Ovary (tissue), 3 donors: ENCODE results near the gene NAV2.

ENCODE experiments used
- CTCF ChIP-seq, 3 donors: fragments of 450-650 bp in 2 of 3; fragments of 200-600 bp in 1 of 3; IDR thresholded peaks; one replicate each; pipeline versions ENCODE4 v1.5.1 to v1.8.0; 2016 to 2022; ENCODE audit warnings: antibody characterized with exemption in 3 of 3, mild to moderate bottlenecking in 1 of 3
- POLR2A ChIP-seq: fragments of 450-650 bp; IDR thresholded peaks from one replicate; pipeline ENCODE4 v1.6.1; 2017; ENCODE audit warnings: antibody characterized with exemption, mild to moderate bottlenecking, moderate library complexity
- donor health status: DM: no; HTN: no; CAD: no.

DNA sequence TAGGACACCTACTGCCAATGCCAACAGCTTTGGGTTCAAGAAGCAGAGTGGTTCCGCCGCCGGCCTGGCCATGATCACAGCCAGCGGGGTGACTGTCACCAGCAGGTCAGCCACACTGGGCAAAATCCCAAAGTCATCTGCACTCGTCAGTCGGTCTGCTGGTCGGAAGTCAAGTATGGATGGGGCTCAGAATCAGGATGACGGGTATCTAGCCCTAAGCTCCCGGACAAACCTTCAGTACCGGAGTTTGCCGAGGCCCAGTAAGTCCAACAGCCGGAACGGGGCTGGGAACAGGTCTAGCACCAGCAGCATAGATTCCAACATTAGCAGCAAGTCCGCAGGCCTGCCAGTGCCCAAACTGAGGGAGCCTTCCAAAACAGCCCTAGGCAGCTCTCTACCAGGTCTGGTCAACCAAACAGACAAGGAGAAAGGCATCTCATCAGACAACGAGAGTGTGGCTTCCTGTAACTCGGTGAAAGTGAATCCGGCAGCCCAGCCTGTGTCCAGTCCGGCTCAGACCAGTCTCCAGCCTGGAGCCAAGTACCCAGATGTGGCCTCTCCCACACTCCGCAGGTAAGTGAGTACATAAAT, 332.6 kb downstream of the NAV2 start:
- no peak for TF ChIP-seq CTCF (IDR thresholded peaks at IDR 0.05)
- TF ChIP-seq POLR2A, result no peak
